ENCODE results near the gene EIF2AK3.
A peak's percentile ranks its signal among the peaks of the same experiment; 100 is the strongest.
"Not testable (repeated sequence)": the region's sequence is repeated elsewhere in the genome, so short reads cannot be mapped to it uniquely, and the experiment has no call there.

The EIF2AK3 gene

GRCh38 chr2:88637464-88637863 lies 10.2 kb upstream of the EIF2AK3 start:
- no peak for DNase-seq (ENCODE audit: low read depth in 4 of 4, low spot score in 1 of 4)

- no peak for DNase-seq (ENCODE audit: low read depth in 4 of 4, low spot score in 1 of 4)
Observed at GRCh38 chr2:88636026-88636425, 8.8 kb upstream of the EIF2AK3 start.

GRCh38 chr2:88632569-88632968 lies 5.3 kb upstream of the EIF2AK3 start:
- no peak for DNase-seq (ENCODE audit: low read depth in 4 of 4, low spot score in 1 of 4)

- DNase-seq (ENCODE audit: low read depth in 4 of 4, low spot score in 1 of 4): no peak
Observed at GRCh38 chr2:88628571-88628939, 1.3 kb upstream of the EIF2AK3 start.

- DNase-seq (ENCODE audit: low read depth in 4 of 4, low spot score in 1 of 4): peak in 3 of 4 experiments; percentile 42 to 75 (median 56)
Observed at GRCh38 chr2:88627856-88628570, 749 bp upstream of the EIF2AK3 start.

- DNase-seq (ENCODE audit: low read depth in 4 of 4, low spot score in 1 of 4): peak; percentile 14 to 31 (median 23)
Observed at GRCh38 chr2:88626171-88627054, 851 bp downstream of the EIF2AK3 start.

- no peak for DNase-seq (ENCODE audit: low read depth in 4 of 4, low spot score in 1 of 4)
Observed at GRCh38 chr2:88624477-88624876, 2.8 kb downstream of the EIF2AK3 start.

- not testable (repeated sequence) for DNase-seq (ENCODE audit: low read depth in 4 of 4, low spot score in 1 of 4)
Observed at GRCh38 chr2:88623831-88624465, 3.3 kb downstream of the EIF2AK3 start.

GRCh38 chr2:88622307-88622706 lies 5.0 kb downstream of the EIF2AK3 start:
- no peak for DNase-seq (ENCODE audit: low read depth in 4 of 4, low spot score in 1 of 4)

GRCh38 chr2:88621432-88621831 lies 5.8 kb downstream of the EIF2AK3 start:
- no peak for DNase-seq (ENCODE audit: low read depth in 4 of 4, low spot score in 1 of 4)

GRCh38 chr2:88620015-88620414 lies 7.2 kb downstream of the EIF2AK3 start:
- DNase-seq (ENCODE audit: low read depth in 4 of 4, low spot score in 1 of 4): no peak

- DNase-seq (ENCODE audit: low read depth in 4 of 4, low spot score in 1 of 4): no peak
Observed at GRCh38 chr2:88615822-88616221, 11.4 kb downstream of the EIF2AK3 start.

- DNase-seq (ENCODE audit: low read depth in 4 of 4, low spot score in 1 of 4): no peak
Observed at GRCh38 chr2:88614497-88615157, 12.6 kb downstream of the EIF2AK3 start.

- no peak for DNase-seq (ENCODE audit: low read depth in 4 of 4, low spot score in 1 of 4)
Observed at GRCh38 chr2:88613921-88614320, 13.3 kb downstream of the EIF2AK3 start.

GRCh38 chr2:88608184-88608583 lies 19.1 kb downstream of the EIF2AK3 start:
- no peak for DNase-seq (ENCODE audit: low read depth in 4 of 4, low spot score in 1 of 4)

- no peak for DNase-seq (ENCODE audit: low read depth in 4 of 4, low spot score in 1 of 4)
Observed at GRCh38 chr2:88607416-88607815, 19.8 kb downstream of the EIF2AK3 start.

- no peak for DNase-seq (ENCODE audit: low read depth in 4 of 4, low spot score in 1 of 4)
Observed at GRCh38 chr2:88606371-88607030, 20.8 kb downstream of the EIF2AK3 start.

GRCh38 chr2:88603146-88603545 lies 24.1 kb downstream of the EIF2AK3 start:
- DNase-seq (ENCODE audit: low read depth in 4 of 4, low spot score in 1 of 4): no peak

- DNase-seq (ENCODE audit: low read depth in 4 of 4, low spot score in 1 of 4): no peak
Observed at GRCh38 chr2:88602022-88602421, 25.2 kb downstream of the EIF2AK3 start.

GRCh38 chr2:88601286-88601685 lies 26.0 kb downstream of the EIF2AK3 start:
- DNase-seq (ENCODE audit: low read depth in 4 of 4, low spot score in 1 of 4): no peak

- DNase-seq (ENCODE audit: low read depth in 4 of 4, low spot score in 1 of 4): peak in 3 of 4 experiments; percentile 8 to 21 (median 17)
Observed at GRCh38 chr2:88600038-88600465, 27.2 kb downstream of the EIF2AK3 start.

Data from stimulated activated CD4-positive, alpha-beta T cell treated with anti-CD3 and anti-CD28 coated beads, Interleukin-1b, Interleukin-23, amount 100 ng/mL, for 24 hours (primary cell).